Ramos (cell line): ENCODE data around the gene COG2.
"Not testable (repeated sequence)": the region's sequence is repeated elsewhere in the genome, so short reads cannot be mapped to it uniquely, and the experiment has no call there.

Source experiments
- in situ Hi-C: fragments of 300-500 bp; cut with MboI; formaldehyde crosslinking; loops from one replicate; pipeline ENCODE4 v1.14.3; 2022; ENCODE audit warnings: low sequenced_read_pairs; ENCODE audit not compliant: unreplicated experiment

COG2 gene

GRCh38 chr1:230698130-230698529, 55.8 kb downstream of the COG2 start:
- in situ Hi-C loops: no loop called here

- in situ Hi-C loops: not testable (repeated sequence)
Measured at GRCh38 chr1:230698964-230699363, 56.7 kb downstream of the COG2 start.

- in situ Hi-C loops: no loop called here
Measured at GRCh38 chr1:230699716-230700115, 57.4 kb downstream of the COG2 start.

GRCh38 chr1:230700132-230700531, 57.9 kb downstream of the COG2 start:
- in situ Hi-C loops: no loop called here

- in situ Hi-C loops: no loop called here
Measured at GRCh38 chr1:230701434-230701833, 59.2 kb downstream of the COG2 start.

GRCh38 chr1:230701895-230702768, 59.9 kb downstream of the COG2 start:
- in situ Hi-C loops: no loop called here

GRCh38 chr1:230702934-230703678, 60.8 kb downstream of the COG2 start:
- in situ Hi-C loops: no loop called here

- in situ Hi-C loops: no loop called here
Measured at GRCh38 chr1:230703679-230704385, 61.6 kb downstream of the COG2 start.

GRCh38 chr1:230704830-230705229, 62.5 kb downstream of the COG2 start:
- in situ Hi-C loops: no loop called here

- in situ Hi-C loops: no loop called here
Measured at GRCh38 chr1:230705289-230706019, 63.2 kb downstream of the COG2 start.

- in situ Hi-C loops: no loop called here
Measured at GRCh38 chr1:230706020-230706699, 63.9 kb downstream of the COG2 start.

GRCh38 chr1:230706887-230707731, 64.8 kb downstream of the COG2 start:
- in situ Hi-C loops: no loop called here

- in situ Hi-C loops: no loop called here
Measured at GRCh38 chr1:230707732-230708630, 65.7 kb downstream of the COG2 start.

- in situ Hi-C loops: no loop called here
Measured at GRCh38 chr1:230708631-230709580, 66.6 kb downstream of the COG2 start.

- in situ Hi-C loops: no loop called here
Measured at GRCh38 chr1:230709619-230710542, 67.6 kb downstream of the COG2 start.

GRCh38 chr1:230710543-230710904, 68.2 kb downstream of the COG2 start:
- in situ Hi-C loops: no loop called here
